ENCODE measurements around the gene MUC3A. TPM values are rescaled to one million over a fixed set of nuclear protein-coding genes. Genes with fewer than 3 reads are reported as not detected.

Gene MUC3A
- polyA plus RNA-seq, 1 of the 3 experiments (the other 2 are of a cell fraction): 0.03 TPM

GRCh38 chr7:100914208-100914878 lies 35.0 kb upstream of the MUC3A start:
- H3K36me3 ChIP-seq (replicated peaks in 1 of 2; ENCODE audit: control insufficient read depth in 1 of 2, insufficient read depth in 2 of 2, low read length in 1 of 2): no peaks in the 10 kb centered on the region
- H4K20me1 ChIP-seq (ENCODE audit: insufficient read depth): no peaks in the 10 kb centered on the region
- H3K9me3 ChIP-seq: no peaks in the 10 kb centered on the region
- H3K9ac ChIP-seq: no peak overlapping the region
- H2AFZ ChIP-seq (ENCODE audit: low read depth): no peak overlapping the region
- no peak overlapping the region for H3K4me2 ChIP-seq
- DNase-seq: no peak
- no peak for TF ChIP-seq TCF12 (IDR thresholded peaks at IDR 0.05)
- TF ChIP-seq SIN3A (IDR thresholded peaks at IDR 0.05; ENCODE audit: borderline replicate concordance, low read depth, low read length): no peak
- TF ChIP-seq RCOR1 (IDR thresholded peaks at IDR 0.05; ENCODE audit: low read length): no peak
- TF ChIP-seq RXRA (IDR thresholded peaks at IDR 0.05; ENCODE audit: borderline replicate concordance, low read depth): no peak
- no peak for TF ChIP-seq ZBTB33 (IDR thresholded peaks at IDR 0.05; ENCODE audit: borderline replicate concordance, low read depth)
- TF ChIP-seq GABPA (IDR thresholded peaks at IDR 0.05; ENCODE audit: low read depth): no peak
- no peak for TF ChIP-seq SMC3 (IDR thresholded peaks at IDR 0.05; ENCODE audit: low read depth, low read length)
- no peak for TF ChIP-seq CHD2 (IDR thresholded peaks at IDR 0.05; ENCODE audit: low read length, partially characterized antibody)
- no peak for TF ChIP-seq NFIC (IDR thresholded peaks at IDR 0.05; ENCODE audit: borderline replicate concordance)
- TF ChIP-seq NRF1 (IDR thresholded peaks at IDR 0.05; ENCODE audit: low read depth, low read length): no peak
- no peak for TF ChIP-seq RFX5 (IDR thresholded peaks at IDR 0.05; ENCODE audit: low read length)
- H3F3A ChIP-seq (replicated peaks; ENCODE audit: insufficient read depth): no peaks in the 10 kb centered on the region
- ChIA-PET CTCF (no interaction called here), POLR2A (interaction anchor here (0.7 kb wide), 1 partner anchor 208 kb away, joined by 3 read pairs; no protein-coding TSS in a partner anchor)
- H3K4me3 ChIP-seq (ENCODE audit: low read depth in 2 of 2, low read length in 1 of 2): no peak overlapping the region
- H3K27me3 ChIP-seq (ENCODE audit: insufficient read depth): peaks cover 30% of the 10 kb centered on the region; the same call in 1 of the 2 replicates
- WGBS (ENCODE audit: low lambda C conversion rate): 79% methylated on average over 15 of the region's 15 CpGs
- no peaks in the 10 kb centered on the region for H3K4me1 ChIP-seq (ENCODE audit: control insufficient read depth in 1 of 2, insufficient read depth in 2 of 2, low read depth in 1 of 2, low read length in 1 of 2)
- no peaks in the 10 kb centered on the region for H3K79me2 ChIP-seq (ENCODE audit: insufficient read depth)
- no peaks in the 10 kb centered on the region for H3K9me2 ChIP-seq
- no peak overlapping the region for H3K27ac ChIP-seq (ENCODE audit: low read depth in 2 of 2, low read length in 1 of 2)

- peaks cover 36% of the 10 kb centered on the region; the same call in 1 of the 2 replicates for H3K27me3 ChIP-seq (ENCODE audit: insufficient read depth)
- H3K9me2 ChIP-seq: no peaks in the 10 kb centered on the region
- H3K9ac ChIP-seq: no peak overlapping the region
- H3K4me1 ChIP-seq (ENCODE audit: control insufficient read depth in 1 of 2, insufficient read depth in 2 of 2, low read depth in 1 of 2, low read length in 1 of 2): no peaks in the 10 kb centered on the region
- no peak overlapping the region for H3K4me2 ChIP-seq
- no peaks in the 10 kb centered on the region for H3K9me3 ChIP-seq
- H3K36me3 ChIP-seq (replicated peaks in 1 of 2; ENCODE audit: control insufficient read depth in 1 of 2, insufficient read depth in 2 of 2, low read length in 1 of 2): no peaks in the 10 kb centered on the region
- H3F3A ChIP-seq (replicated peaks; ENCODE audit: insufficient read depth): no peaks in the 10 kb centered on the region
- POLR2A ChIA-PET: no interaction called here
- H4K20me1 ChIP-seq (ENCODE audit: insufficient read depth): no peaks in the 10 kb centered on the region
- no peak overlapping the region for H3K4me3 ChIP-seq (ENCODE audit: low read depth in 2 of 2, low read length in 1 of 2)
- H3K27ac ChIP-seq (ENCODE audit: low read depth in 2 of 2, low read length in 1 of 2): no peak overlapping the region
- no peak for DNase-seq
- 43% methylated on average over 8 of the region's 8 CpGs for WGBS (ENCODE audit: low lambda C conversion rate)
- H3K79me2 ChIP-seq (ENCODE audit: insufficient read depth): no peaks in the 10 kb centered on the region
- no peak overlapping the region for H2AFZ ChIP-seq (ENCODE audit: low read depth)
- CTCF ChIA-PET: no interaction called here
- TF ChIP-seq NFIC (IDR thresholded peaks at IDR 0.05; ENCODE audit: borderline replicate concordance) (no peak), CHD2 (IDR thresholded peaks at IDR 0.05; ENCODE audit: low read length, partially characterized antibody) (no peak), ZBTB33 (IDR thresholded peaks at IDR 0.05; ENCODE audit: borderline replicate concordance, low read depth) (no peak), EZH2phosphoT487 (IDR thresholded peaks at IDR 0.05; ENCODE audit: borderline replicate concordance, low read depth) (no peak), TEAD4 (IDR thresholded peaks at IDR 0.05; ENCODE audit: borderline replicate concordance, insufficient read depth) (no peak), RXRA (IDR thresholded peaks at IDR 0.05; ENCODE audit: borderline replicate concordance, low read depth) (no peak), IRF3 (IDR thresholded peaks at IDR 0.05; ENCODE audit: low read depth, low read length) (no peak), PBX3 (IDR thresholded peaks at IDR 0.05) (no peak)
Observed at GRCh38 chr7:100914879-100915447, 34.4 kb upstream of the MUC3A start.
